IMR-90 (cell line): ENCODE measurements around the gene SMIM43. TPM values are rescaled to one million over a fixed set of nuclear protein-coding genes. Genes with fewer than 3 reads are reported as not detected.

Experiments used
- ATAC-seq: fragments of 200-7000 bp; cut with Tn5 transposase; 2 replicates; pipeline ENCODE4 v1.9.1; 2020; ENCODE audit warnings: low read depth, mild to moderate bottlenecking, moderate library complexity
- BruUV-seq: library from RNA; stranded (reverse); fragments of 400-500 nt; replicated peaks from 2 replicates; lab custom pipeline; 2021; lab: Mats Ljungman, UMichigan
- CTCF ChIA-PET: fragments of 300-600 bp; formaldehyde crosslinking; extraction: SDS; loops from one replicate; lab custom pipeline; 2021; ENCODE audit warnings: antibody characterized with exemption; lab: Yijun Ruan, JAX
- POLR2A ChIA-PET: fragments of 300-600 bp; sonication (Branson Sonifier 250); formaldehyde crosslinking; loops from one replicate; lab custom pipeline; 2022; ENCODE audit warnings: antibody characterized with exemption; ENCODE audit not compliant: unreplicated experiment; lab: Charles Lee
- DNase-seq: peaks from one replicate; pipeline ENCODE4 v3.0.0; 2013
- H2AFZ ChIP-seq: replicated peaks from 2 replicates; pipeline ENCODE3; 2013; ENCODE audit warnings: low read length, mild to moderate bottlenecking; ENCODE audit not compliant: poor library complexity
- H2AK5ac ChIP-seq: 2 replicates; pipeline ENCODE4 v1.6.1; 2013; ENCODE audit warnings: low read depth, low read length, inconsistent platforms
- H2AK9ac ChIP-seq: replicated peaks from 2 replicates; pipeline ENCODE3; 2013; ENCODE audit warnings: mild to moderate bottlenecking, low read depth, low read length, moderate library complexity; ENCODE audit not compliant: poor library complexity
- H2BK120ac ChIP-seq: 2 replicates; pipeline ENCODE4 v1.6.1; 2013; ENCODE audit warnings: low read depth, low read length, inconsistent platforms
- H2BK15ac ChIP-seq: 3 replicates; pipeline ENCODE4 v1.6.1; 2013; ENCODE audit warnings: low read depth, low read length, inconsistent platforms
- H2BK20ac ChIP-seq: 2 replicates; pipeline ENCODE4 v1.6.1; 2013; ENCODE audit warnings: low read depth, mild to moderate bottlenecking, inconsistent platforms, low read length, moderate library complexity
- H2BK5ac ChIP-seq: 2 replicates; pipeline ENCODE4 v1.6.1; 2013; ENCODE audit warnings: mild to moderate bottlenecking, low read depth, low read length, inconsistent platforms; ENCODE audit not compliant: poor library complexity, severe bottlenecking
- H3K14ac ChIP-seq: replicated peaks from 2 replicates; pipeline ENCODE4 v1.6.1; 2013; ENCODE audit warnings: low read depth, low read length, inconsistent platforms
- H3K18ac ChIP-seq: 2 replicates; pipeline ENCODE4 v1.6.1; 2013; ENCODE audit warnings: low read depth, low read length, control low read depth
- H3K23ac ChIP-seq: 2 replicates; pipeline ENCODE4 v1.6.1; 2013; ENCODE audit warnings: low read depth, low read length, inconsistent platforms
- H3K27ac ChIP-seq: 2 replicates; pipeline ENCODE4 v1.5.1; 2013; ENCODE audit warnings: mild to moderate bottlenecking, control low read depth, low read length; ENCODE audit not compliant: insufficient read depth
- H3K27me3 ChIP-seq: 2 replicates; pipeline ENCODE4 v1.6.1; 2013; ENCODE audit warnings: low read length; ENCODE audit not compliant: control insufficient read depth, insufficient read depth
- H3K36me3 ChIP-seq: 2 replicates; pipeline ENCODE4 v1.6.1; 2013; ENCODE audit warnings: low read length, mixed read lengths; ENCODE audit not compliant: control insufficient read depth, insufficient read depth
- H3K4ac ChIP-seq: 2 replicates; pipeline ENCODE4 v1.6.1; 2013; ENCODE audit warnings: low read depth, low read length, inconsistent platforms
- H3K4me1 ChIP-seq: 2 replicates; pipeline ENCODE4 v1.6.1; 2013; ENCODE audit warnings: low read length, mixed read lengths; ENCODE audit not compliant: control insufficient read depth, insufficient read depth
- H3K4me2 ChIP-seq: 2 replicates; pipeline ENCODE4 v1.6.1; 2013; ENCODE audit warnings: low read depth, mild to moderate bottlenecking, control low read depth, low read length, moderate library complexity
- H3K4me3 ChIP-seq: 2 replicates; pipeline ENCODE4 v1.5.1; 2013; ENCODE audit warnings: low read depth, mild to moderate bottlenecking, control low read depth, low read length, moderate library complexity; ENCODE audit not compliant: insufficient read depth
- H3K56ac ChIP-seq: 2 replicates; pipeline ENCODE4 v1.6.1; 2013; ENCODE audit warnings: low read length, inconsistent platforms; ENCODE audit not compliant: insufficient read depth; ENCODE audit errors: extremely low read depth
- H3K79me1 ChIP-seq, 2 experiments: 2 replicates each; pipeline ENCODE4 v1.6.1; 2013; ENCODE audit warnings: low read length in 2 of 2, inconsistent platforms in 1 of 2, low read depth in 1 of 2
- H3K9ac ChIP-seq: 2 replicates; pipeline ENCODE4 v1.6.1; 2013; ENCODE audit warnings: low read depth, low read length, control low read depth
- H3K9me1 ChIP-seq: 2 replicates; pipeline ENCODE4 v1.6.1; 2013; ENCODE audit warnings: low read length, inconsistent platforms; ENCODE audit not compliant: insufficient read depth
- H3K9me3 ChIP-seq: 2 replicates; pipeline ENCODE4 v1.6.1; 2013; ENCODE audit warnings: low read length; ENCODE audit not compliant: control insufficient read depth, insufficient read depth
- H4K20me1 ChIP-seq: 2 replicates; pipeline ENCODE4 v1.6.1; 2013; ENCODE audit warnings: low read length, inconsistent platforms; ENCODE audit not compliant: insufficient read depth
- H4K5ac ChIP-seq: 2 replicates; pipeline ENCODE4 v1.6.1; 2013; ENCODE audit warnings: mild to moderate bottlenecking, low read depth, low read length, control low read depth
- H4K8ac ChIP-seq, 2 experiments: 2 replicates each; pipeline ENCODE4 v1.6.1; 2013; ENCODE audit warnings: low read depth in 2 of 2, low read length in 2 of 2, control low read depth in 1 of 2, inconsistent platforms in 1 of 2
- H4K91ac ChIP-seq: 2 replicates; pipeline ENCODE4 v1.6.1; 2013; ENCODE audit warnings: low read depth, low read length, inconsistent platforms; ENCODE audit not compliant: insufficient read depth
- CHD1 ChIP-seq: IDR thresholded peaks from 2 replicates; pipeline ENCODE4 v1.6.1; 2012; ENCODE audit warnings: low read depth, low read length, improper control_type of control experiment
- ELK1 ChIP-seq: fragments of 150-350 bp; IDR thresholded peaks from 2 replicates; pipeline ENCODE4 v1.6.1; 2016; ENCODE audit warnings: low read depth, mild to moderate bottlenecking, low read length, moderate library complexity, borderline replicate concordance
- MAZ ChIP-seq: IDR thresholded peaks from 2 replicates; pipeline ENCODE4 v1.6.1; 2012; ENCODE audit warnings: low read depth, mild to moderate bottlenecking, low read length, improper control_type of control experiment, moderate library complexity, borderline replicate concordance
- WGBS, 2 experiments: methylation state at CpG; one replicate each; pipeline versions ENCODE4 v1.1.5 to v1.1.7; 2013; ENCODE audit warnings: missing lambda C conversion rate in 2 of 2; ENCODE audit not compliant: insufficient read length in 1 of 2; ENCODE audit errors: extremely low coverage in 2 of 2; 5-methylcytosine and 5-hydroxymethylcytosine counted together
- dilution Hi-C: fragments of 300-500 bp; cut with HindIII; formaldehyde crosslinking; loops from one replicate; pipeline ENCODE4 v1.14.3; 2018; ENCODE audit warnings: low sequenced_read_pairs; ENCODE audit not compliant: unreplicated experiment
- in situ Hi-C: fragments of 300-500 bp; cut with MboI; formaldehyde crosslinking; loops from 3 replicates; pipeline ENCODE4 v1.14.3; 2019; ENCODE audit warnings: low sequenced_read_pairs, inconsistent platforms, mixed read lengths
- intact Hi-C: fragments of 100-400 bp; cut with micrococcal nuclease; formaldehyde crosslinking; loops from 2 replicates; pipeline ENCODE4 v1.10.0; 2022
- polyA plus RNA-seq, 3 experiments: library from polyadenylated mRNA; depleted of rRNA; stranded (reverse); fragments of >200 nt; gene quantifications; 2 replicates each; pipeline ENCODE4 v1.2.3, GENCODE V29; 2012; ENCODE audit warnings: low replicate concordance in 1 of 3
- total RNA-seq: library from RNA; depleted of rRNA; stranded (reverse); fragments of >200 nt; gene quantifications from 2 replicates; pipeline ENCODE4 v1.2.3, GENCODE V29; 2012

SMIM43 gene
- total and polyA plus RNA-seq, 2 of the 4 experiments (the other 2 are of a cell fraction), result 1.4 to 2.8 TPM

- H3K36me3 ChIP-seq, result peaks cover 8% of the 10 kb centered on the region
- BruUV-seq, result no TSS peak
- peak overlapping the region; percentile 92 for H3K9ac ChIP-seq
- no peak for TF ChIP-seq CHD1
- no peak for TF ChIP-seq MAZ
- TF ChIP-seq ELK1, result no peak
- peak overlapping the region; percentile 94 for H4K5ac ChIP-seq
- peaks cover 5% of the 10 kb centered on the region for H3K4me1 ChIP-seq
- peak overlapping the region; percentile 89 for H3K27ac ChIP-seq
- H3K56ac ChIP-seq, result peak overlapping the region; percentile 94
- H3K14ac ChIP-seq, result peak overlapping the region; percentile 98
- intact Hi-C loops, result loop anchor here (5.0 kb wide), 1 partner anchor 118 kb away; no protein-coding TSS in a partner anchor
- H3K9me1 ChIP-seq, result 0 out of 2 replicates have a peak, but pooled peaks cover 2% of the 10 kb centered on the region
- H4K91ac ChIP-seq, result peak overlapping the region; percentile 89
- 62% methylated on average over 3 of the region's 8 CpGs; no CpG with 5 or more reads in 1 of the 2 experiments for WGBS, 2 experiments
- peak overlapping the region; percentile 29 for H2AK9ac ChIP-seq
- peak overlapping the region; percentile 79 for H2BK120ac ChIP-seq
- peak overlapping the region; percentile 38 for H2AK5ac ChIP-seq
- H3K9me3 ChIP-seq, result no peaks in the 10 kb centered on the region
- peak overlapping the region; percentile 94; the same call in 1 of the 2 replicates for H3K23ac ChIP-seq
- peak overlapping the region; percentile 72; the same call in 1 of the 2 replicates for H2BK20ac ChIP-seq
- peak overlapping the region; percentile 98 to 99 for H4K8ac ChIP-seq
- peak overlapping the region; percentile 92 for H3K4ac ChIP-seq
- H4K20me1 ChIP-seq, result no peaks in the 10 kb centered on the region
- H2AFZ ChIP-seq, result peak overlapping the region; percentile 97
- POLR2A ChIA-PET, result no interaction called here
- H3K27me3 ChIP-seq, result no peaks in the 10 kb centered on the region
- CTCF ChIA-PET, result no interaction called here
- peak overlapping the region; percentile 89 for H3K4me2 ChIP-seq
- peaks cover 14 to 18% of the 10 kb centered on the region in 2 experiments; a peak in 3 of 4 replicates for H3K79me1 ChIP-seq
- H2BK5ac ChIP-seq, result peak overlapping the region; percentile 91
- DNase-seq (no peak), ATAC-seq (no peak)
- in situ Hi-C loops, result loop anchor here (10.0 kb wide), 1 partner anchor 116 kb away; no protein-coding TSS in a partner anchor
- peak overlapping the region; percentile 91; the same call in 2 of the 3 replicates for H2BK15ac ChIP-seq
- H3K18ac ChIP-seq, result peak overlapping the region; percentile 80; the same call in 1 of the 2 replicates
- dilution Hi-C loops, result no loop called here
- H3K4me3 ChIP-seq, result peak overlapping the region; percentile 67
These were observed 35.6 kb upstream of the SMIM43 start for GRCh38 chr4:121800638-121800960.
